ENCODE data around the gene ZBTB8A.
"Not testable (repeated sequence)": the region's sequence is repeated elsewhere in the genome, so short reads cannot be mapped to it uniquely, and the experiment has no call there.

ZBTB8A gene

DNA sequence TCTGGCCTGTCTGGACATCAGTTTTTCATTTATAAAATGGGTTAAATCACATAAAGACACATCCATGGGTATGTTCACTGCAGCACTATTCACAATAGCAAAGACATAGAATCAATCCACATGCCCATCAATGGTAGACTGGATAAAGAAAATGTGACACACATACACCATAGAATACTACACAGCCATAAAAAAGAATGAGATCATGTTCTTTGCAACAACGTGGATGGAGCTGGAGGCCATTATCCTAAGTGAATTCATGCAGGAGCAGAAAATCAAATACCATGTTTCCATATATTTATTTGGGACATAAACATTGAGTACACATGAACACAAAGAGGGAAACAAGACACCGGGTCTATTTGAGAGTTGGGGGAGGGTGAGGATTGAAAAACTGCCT is 83.0 kb downstream of the ZBTB8A start:
- POLR2A ChIA-PET = no interaction called here
- TF ChIP-seq, protein P1, sequence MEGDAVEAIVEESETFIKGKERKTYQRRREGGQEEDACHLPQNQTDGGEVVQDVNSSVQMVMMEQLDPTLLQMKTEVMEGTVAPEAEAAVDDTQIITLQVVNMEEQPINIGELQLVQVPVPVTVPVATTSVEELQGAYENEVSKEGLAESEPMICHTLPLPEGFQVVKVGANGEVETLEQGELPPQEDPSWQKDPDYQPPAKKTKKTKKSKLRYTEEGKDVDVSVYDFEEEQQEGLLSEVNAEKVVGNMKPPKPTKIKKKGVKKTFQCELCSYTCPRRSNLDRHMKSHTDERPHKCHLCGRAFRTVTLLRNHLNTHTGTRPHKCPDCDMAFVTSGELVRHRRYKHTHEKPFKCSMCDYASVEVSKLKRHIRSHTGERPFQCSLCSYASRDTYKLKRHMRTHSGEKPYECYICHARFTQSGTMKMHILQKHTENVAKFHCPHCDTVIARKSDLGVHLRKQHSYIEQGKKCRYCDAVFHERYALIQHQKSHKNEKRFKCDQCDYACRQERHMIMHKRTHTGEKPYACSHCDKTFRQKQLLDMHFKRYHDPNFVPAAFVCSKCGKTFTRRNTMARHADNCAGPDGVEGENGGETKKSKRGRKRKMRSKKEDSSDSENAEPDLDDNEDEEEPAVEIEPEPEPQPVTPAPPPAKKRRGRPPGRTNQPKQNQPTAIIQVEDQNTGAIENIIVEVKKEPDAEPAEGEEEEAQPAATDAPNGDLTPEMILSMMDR (IDR thresholded peaks at IDR 0.05; ENCODE audit: insufficient read depth, low read length, missing control alignments) = no peak
- DNase-seq (ENCODE audit: low read depth, low spot score) = no peak
- no peak overlapping the region for H3K4me3 ChIP-seq (ENCODE audit: low read depth, low read length)
- CTCF ChIA-PET = interaction anchor here (0.6 to 1.3 kb wide), 3 partner anchors 53 to 221 kb away, joined by 3 to 4 read pairs (median 3); no protein-coding TSS in a partner anchor

DNA sequence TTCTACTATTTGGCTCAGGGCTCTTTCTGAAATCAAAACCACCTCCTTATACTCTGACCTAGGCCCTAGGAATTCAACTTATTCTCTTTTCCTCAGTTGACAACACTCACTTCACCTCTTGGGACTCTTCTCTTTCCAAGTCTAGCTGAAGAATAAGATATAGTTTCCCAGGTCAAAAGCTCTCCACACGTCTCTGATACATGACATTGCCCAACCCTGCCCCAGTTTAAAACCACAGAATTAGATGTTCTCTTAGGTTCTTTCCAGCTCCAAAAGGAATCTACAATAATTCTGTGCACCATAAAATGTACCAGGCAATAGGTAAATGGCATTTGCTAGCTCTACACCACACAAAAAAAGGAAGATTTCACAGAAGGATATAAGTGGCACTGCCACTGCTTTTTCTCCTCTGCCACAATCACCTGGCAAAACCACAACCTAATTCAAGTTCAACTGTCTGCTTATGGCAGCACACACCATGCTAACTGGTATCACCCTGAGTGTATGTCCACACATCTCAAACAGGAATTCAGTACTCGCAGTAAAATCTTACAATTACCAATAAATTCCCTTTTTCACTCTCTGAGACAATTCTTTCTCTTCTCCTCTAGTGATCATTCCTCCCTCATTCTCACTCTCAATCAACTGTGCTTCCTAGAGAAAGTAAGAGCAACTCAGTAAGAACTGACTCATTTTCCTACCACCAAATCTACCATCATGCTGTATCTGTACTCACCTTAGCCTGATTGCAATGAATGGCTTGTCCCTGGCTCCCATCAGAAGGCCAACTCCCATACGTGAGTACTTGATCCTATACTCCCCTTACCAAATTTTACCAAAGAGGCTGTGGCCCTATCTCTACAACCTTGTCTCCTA is 83.8 kb downstream of the ZBTB8A start:
- POLR2A ChIA-PET = no interaction called here
- no peak overlapping the region for H3K4me3 ChIP-seq (ENCODE audit: low read depth, low read length)
- CTCF ChIA-PET = interaction anchor here (1.0 to 1.3 kb wide), 3 partner anchors 102 to 222 kb away, joined by 3 to 4 read pairs (median 3); no protein-coding TSS in a partner anchor
- TF ChIP-seq, protein P1 (IDR thresholded peaks at IDR 0.05; ENCODE audit: insufficient read depth, low read length, missing control alignments) = no peak
- DNase-seq (ENCODE audit: low read depth, low spot score) = no peak

DNA sequence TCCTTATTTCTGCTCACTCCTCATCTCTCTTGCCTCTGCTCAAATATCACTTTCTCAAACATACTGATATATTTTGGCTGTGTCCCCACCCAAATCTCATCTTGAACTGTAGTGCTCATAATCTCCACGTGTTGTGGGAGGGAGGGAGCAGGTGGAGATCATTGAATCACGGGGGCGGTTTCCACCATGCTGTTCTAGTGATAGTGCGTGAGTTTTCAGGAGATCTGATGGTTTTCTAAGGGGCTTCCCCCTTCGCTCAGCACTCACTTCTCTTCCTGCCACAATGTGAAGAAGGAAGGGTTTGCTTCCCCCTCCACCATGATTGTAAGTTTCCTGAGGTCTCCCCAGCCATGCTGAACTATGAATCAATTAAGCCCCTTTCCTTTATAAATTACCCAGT is 84.5 kb downstream of the ZBTB8A start:
- TF ChIP-seq, protein P1 (IDR thresholded peaks at IDR 0.05; ENCODE audit: insufficient read depth, low read length, missing control alignments) = no peak
- POLR2A ChIA-PET = no interaction called here
- DNase-seq (ENCODE audit: low read depth, low spot score) = no peak
- no peak overlapping the region for H3K4me3 ChIP-seq (ENCODE audit: low read depth, low read length)
- CTCF ChIA-PET = no interaction called here

DNA sequence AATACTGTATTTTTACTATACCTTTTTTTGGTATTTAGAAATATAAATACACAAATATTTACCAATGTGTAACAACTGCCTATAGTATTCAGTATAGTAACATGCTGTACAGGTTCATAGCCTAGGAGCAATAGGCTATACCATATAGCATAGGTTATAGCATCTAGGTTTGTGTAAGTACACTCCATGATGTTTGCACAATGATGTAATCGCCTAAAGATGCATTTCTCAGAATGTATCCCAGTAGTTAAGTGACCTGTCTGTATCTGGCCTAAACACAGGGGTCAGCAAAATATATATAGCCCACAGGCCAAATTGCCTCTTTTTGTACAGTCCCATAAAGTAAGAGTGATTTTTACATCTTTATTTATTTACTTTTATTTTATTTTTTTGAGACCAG is 86.9 kb downstream of the ZBTB8A start:
- POLR2A ChIA-PET = no interaction called here
- no peak overlapping the region for H3K4me3 ChIP-seq (ENCODE audit: low read depth, low read length)
- no peak for DNase-seq (ENCODE audit: low read depth, low spot score)
- CTCF ChIA-PET = interaction anchor here (0.6 to 1.1 kb wide), 2 partner anchors 106 to 250 kb away, joined by 3 read pairs; no protein-coding TSS in a partner anchor
- TF ChIP-seq, protein P1 (IDR thresholded peaks at IDR 0.05; ENCODE audit: insufficient read depth, low read length, missing control alignments) = no peak

DNA sequence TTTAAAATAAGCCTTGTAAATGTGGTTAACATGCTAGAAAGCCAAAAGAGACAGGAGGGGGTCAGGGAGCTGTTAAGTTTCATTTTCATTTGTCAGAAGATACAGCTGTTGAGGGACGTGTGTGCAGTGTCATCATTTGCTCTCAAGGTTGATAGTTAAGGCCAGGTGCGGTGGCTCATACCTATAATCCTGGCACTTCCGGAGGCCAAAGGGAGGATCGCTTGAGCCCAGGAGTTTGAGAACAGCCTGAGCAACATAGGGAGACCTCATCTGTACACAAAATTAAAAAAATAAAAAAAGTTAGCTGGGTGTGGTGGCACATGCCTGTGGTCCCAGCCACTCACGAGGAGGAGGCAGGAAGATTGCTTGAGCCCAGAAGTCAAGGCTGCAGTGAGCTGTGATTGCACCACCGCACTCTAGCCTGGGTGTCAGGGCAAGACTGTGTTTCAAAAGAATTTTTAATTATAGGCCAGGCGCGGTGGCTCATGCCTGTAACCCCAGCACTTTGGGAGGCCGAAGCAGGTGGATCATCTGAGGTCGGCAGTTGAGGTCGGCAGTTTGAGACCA is 88.5 kb downstream of the ZBTB8A start:
- DNase-seq (ENCODE audit: low read depth, low spot score) = no peak
- POLR2A ChIA-PET = interaction anchor here (0.6 kb wide), 2 partner anchors 77 to 223 kb away, joined by 3 read pairs; no protein-coding TSS in a partner anchor
- TF ChIP-seq, protein P1 (IDR thresholded peaks at IDR 0.05; ENCODE audit: insufficient read depth, low read length, missing control alignments) = no peak
- CTCF ChIA-PET = no interaction called here
- H3K4me3 ChIP-seq (ENCODE audit: low read depth, low read length) = no peak overlapping the region

DNA sequence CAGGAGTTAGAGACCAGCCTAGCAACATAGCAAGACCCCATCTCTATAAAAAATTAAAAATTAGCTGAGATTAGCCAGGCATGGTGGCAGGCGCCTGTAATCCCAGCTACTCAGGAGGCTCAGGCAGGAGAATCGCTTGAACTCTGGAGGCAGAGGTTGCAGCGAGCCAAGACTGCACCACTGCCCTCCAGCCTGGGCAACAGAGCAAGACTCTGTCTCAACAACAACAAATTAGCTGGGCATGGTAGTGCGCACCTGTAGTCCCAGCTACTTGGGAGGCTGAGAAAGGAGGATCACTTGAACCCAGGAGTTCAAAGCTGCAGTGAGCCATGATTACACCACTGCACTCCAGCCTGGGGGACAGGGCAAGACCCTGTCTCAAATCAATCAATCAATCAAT is 90.9 kb downstream of the ZBTB8A start:
- H3K4me3 ChIP-seq (ENCODE audit: low read depth, low read length); DNase-seq (ENCODE audit: low read depth, low spot score); POLR2A ChIA-PET: not testable (repeated sequence)
- CTCF ChIA-PET = interaction anchor here (0.8 to 1.2 kb wide), 3 partner anchors 10 to 21 kb away, joined by 3 to 4 read pairs (median 3); partner anchors contain the start of genes RBBP4 and ZBTB8OS
